HG03175 (cell line): ENCODE results near the gene RASGEF1B.
"Not testable (repeated sequence)": the region's sequence is repeated elsewhere in the genome, so short reads cannot be mapped to it uniquely, and the experiment has no call there.

Experiments used
- ATAC-seq: cut with Tn5 transposase; IDR thresholded peaks from one replicate; pipeline ENCODE4 v1.9.1; 2021; ENCODE audit warnings: mild to moderate bottlenecking, moderate library complexity; ENCODE audit not compliant: unreplicated experiment

The RASGEF1B gene

DNA sequence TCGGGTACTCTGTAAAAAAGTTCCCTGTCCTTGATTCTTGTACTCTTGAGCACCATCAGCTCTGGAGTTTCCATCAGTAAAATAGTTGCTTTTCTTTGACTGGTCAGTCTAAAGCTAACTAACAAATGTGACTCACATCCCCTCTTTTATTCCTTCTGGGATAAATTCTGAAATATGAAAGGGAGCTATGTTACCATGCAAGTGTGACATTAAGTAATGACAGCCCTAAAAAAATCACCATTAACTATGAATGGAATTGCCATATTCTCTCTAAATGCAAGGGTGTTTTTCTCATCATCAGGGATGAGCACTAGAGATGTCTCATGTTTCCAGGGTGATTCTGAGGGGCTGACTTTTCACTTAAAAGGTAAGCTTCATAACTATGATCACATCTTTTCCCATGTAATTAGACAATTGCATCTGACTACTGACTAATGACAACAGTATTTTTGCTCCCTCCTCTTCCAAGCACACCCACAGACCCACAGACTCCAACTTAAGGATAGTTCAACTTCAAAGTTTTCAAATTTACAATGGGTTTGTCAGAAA, 26.9 kb upstream of the RASGEF1B start:
- no peak for ATAC-seq

DNA sequence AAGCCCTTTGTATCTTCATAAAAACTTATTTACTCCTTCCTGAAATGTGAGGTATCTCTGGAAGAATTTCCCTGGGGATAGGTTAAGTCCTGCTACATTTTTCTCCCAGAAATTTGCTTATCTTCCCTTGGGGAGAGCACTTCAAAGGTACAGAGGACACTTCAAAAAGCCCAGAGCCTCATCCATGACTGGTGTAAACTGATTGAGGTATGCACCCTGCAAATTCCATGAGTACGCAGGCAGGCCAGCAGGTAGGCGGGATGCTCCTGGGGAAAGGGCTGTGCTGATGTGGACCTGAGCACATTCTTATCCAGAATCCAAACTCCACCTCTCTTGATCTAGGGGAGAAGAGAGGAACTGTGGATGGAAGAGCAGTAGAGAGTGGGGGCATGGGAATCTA, 26.3 kb upstream of the RASGEF1B start:
- ATAC-seq: no peak

DNA sequence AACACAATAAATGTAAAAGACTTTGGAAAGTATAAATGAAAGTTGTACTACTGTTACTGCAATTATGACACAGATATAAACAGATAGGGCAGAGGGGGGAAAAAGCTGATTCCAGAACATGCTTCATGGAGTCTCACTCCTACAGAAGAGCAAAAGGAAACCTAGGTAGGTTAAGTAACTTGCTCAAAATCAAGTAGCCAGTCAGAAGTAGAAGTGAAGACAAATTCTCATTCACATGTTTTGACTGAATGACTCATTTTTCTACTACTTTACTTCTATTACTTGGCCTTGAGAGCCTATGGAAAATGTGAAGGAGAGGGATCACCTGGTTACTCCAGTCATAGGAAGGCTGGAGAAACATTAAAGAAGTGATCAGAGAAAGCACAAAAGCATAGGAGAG, 23.6 kb upstream of the RASGEF1B start:
- no peak for ATAC-seq

DNA sequence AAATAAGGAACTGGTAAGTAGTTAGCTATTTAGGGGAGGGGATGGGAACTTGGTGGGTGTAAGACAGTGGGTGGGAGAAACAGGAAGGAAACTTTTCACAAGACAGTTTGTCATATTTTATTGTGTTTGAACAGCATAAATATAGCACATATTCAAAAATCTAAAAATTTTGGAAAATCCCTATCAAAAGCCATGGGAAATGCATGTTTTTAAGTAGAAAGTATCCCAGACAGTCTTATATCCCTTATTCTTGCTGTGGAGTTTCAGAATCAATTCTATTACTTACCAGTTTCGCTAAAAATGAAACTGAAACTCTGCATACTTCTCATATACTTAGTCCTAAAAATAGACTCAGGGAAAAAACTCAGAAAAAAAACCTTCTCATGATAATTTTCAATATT, 22.3 kb upstream of the RASGEF1B start:
- peak; percentile 78 for ATAC-seq

DNA sequence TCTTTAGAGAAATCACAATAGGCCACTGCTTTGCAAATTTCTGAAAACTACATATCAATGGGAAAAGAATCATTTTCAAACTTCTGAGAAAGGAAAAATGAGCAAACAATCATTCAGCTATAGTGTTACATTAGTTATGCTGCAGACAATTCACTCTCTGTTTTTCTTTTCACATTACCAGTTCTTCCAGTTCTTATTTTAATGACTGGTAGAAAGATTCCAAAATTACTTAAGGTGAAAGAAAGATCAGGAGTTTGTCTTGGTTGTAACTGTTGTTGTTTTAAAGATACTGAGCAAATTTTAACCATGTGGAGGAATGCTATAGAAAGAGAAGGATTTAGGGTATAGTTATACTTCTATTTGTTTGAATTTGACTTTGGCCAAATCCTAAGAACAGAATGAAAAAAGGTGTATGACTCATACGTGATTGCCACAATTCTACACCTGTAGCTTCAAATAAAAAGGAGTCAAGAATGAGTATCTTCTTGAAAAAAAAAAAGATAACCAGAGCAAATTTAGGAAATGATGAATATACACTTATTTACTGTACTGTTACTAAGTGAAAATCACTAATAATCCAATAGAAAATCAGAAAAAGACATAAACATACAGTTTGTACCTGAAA, 21.0 kb upstream of the RASGEF1B start:
- no peak for ATAC-seq

DNA sequence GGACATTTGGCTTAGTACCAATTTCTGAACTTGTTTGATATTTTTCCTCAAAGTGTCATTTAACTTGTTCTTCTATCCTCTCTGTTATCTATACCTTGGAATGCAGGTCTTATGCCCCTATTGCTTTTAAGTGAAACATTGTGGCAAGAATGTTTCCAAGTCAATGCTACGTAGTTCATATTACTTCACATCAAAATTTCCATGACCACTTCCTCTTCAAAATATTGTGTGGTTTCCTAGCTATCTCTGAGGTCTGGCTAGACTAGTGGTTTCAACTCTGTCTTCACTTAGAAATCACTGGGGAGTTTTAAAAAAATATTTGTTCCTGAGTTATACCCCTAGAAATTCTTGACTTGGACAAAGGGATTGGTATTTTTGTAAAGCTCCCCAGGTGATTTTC, 20.2 kb upstream of the RASGEF1B start:
- no peak for ATAC-seq

DNA sequence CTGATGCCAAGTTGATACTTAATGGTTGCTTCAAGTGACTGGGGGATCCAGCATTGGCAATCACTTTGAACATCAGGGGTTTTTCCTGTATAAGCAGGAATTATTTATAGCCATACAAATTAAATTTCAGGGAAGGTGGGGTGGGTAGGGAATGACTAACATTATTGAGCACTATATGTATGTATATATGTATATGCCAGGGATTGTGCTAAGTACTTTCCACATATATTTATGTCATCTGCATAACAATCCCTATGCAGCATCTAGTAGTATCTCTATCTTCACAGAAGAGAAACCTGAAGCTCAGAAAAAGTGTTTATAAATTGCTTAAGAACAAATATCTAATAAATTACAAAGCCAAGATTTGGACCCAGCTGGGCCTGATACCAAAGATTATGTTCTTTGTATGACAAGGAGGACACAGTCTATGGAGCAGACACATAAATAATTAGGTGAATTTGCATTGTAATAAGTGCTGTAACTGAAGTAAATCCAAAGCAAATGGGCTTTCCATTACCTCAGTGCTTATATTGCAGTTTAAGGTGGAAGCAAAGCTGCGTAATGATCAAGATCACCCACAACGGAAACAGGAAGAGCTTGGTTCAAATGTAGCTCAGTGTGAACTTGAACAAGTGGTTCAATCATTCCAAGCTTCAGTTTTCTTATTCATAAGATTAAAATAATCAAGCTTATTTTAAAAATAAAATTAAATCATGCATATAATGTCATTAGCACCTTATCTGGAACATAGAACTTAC, 18.9 kb upstream of the RASGEF1B start:
- ATAC-seq: no peak

DNA sequence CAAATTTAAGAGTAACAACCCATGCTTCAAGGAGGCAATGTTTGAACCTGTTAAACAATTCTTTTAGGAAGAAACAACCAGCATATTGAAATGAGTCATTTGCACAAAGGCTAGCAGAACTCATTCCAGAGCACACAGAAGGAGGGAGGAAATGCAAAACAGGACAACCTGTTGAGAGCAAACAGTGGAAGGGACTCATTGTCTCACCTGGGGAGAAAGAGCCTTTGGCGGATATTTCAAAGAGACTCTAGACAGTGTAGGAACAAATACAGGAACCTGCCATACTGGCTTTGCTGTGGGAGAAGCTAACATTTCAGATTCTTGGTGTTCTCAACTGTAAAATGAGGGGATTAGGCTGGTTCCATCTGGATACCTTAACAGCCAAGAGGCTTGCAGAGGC, 14.8 kb upstream of the RASGEF1B start:
- ATAC-seq: no peak

DNA sequence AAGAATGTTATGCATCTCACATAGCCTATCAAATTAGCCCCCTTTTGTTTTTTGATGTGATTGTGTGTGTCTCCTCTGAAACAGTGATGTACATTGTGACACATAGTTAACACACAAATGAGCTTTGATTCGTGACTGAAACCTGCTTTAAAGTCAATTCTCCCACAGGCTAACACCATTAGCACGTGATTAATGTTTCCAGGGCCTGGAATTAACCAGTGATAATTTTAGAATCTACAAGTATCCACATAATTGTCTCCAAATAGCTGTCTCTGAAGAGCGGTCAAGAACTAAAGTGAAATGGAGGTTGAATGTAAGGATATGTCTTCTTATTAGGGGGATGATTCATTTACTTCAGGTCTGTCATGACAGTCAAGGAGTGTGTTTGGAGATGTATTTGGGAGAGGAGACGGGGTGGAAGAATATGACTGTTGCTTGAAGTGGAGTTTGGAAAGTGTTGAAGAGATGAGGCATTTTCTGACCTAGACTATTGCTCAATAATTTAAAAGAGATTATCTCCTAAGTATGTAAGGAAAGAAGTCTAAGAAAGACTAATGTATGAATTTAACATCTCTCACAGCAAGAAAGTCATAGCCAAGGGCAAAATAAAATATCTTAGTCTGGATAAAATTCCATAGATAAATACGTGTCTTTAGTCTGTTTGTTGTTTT, 13.7 kb upstream of the RASGEF1B start:
- no peak for ATAC-seq

DNA sequence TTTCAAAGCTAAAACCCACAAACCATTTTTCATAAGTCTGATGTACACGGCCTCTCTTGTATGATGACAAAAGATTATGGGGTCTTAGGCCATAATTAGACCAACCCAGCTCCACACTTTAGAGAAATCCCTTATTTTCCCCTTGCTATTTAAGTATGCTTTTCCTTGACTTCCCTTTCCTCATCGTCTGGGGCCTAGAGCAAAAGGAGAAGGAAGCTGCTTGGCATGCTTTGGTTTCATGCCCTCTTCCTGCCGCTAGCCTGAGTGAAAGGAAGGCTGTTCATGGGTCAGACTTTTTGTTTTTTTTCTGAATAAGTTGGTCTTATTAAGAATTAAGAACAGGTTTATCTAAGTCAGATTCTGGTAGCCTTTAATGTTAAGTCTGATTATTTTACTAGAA, 10.6 kb upstream of the RASGEF1B start:
- no peak for ATAC-seq

DNA sequence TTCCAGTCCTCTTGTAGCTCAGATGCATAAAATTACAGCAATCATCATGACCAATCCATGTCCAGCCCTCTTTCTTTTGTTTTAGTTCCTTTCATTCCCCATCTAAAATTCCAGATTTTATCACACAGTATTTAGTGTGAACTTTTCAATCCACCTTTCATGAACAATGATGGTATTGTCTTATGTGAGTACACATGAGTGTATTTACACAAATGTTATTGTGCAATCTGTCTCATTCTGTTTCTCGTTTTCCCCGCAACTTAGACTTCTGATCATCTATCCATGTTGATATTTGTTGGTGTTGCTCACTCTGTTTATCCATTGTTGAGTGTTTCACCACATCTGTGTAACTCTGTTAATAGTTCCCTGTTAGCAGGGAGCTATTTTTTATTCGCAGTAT, 9.4 kb upstream of the RASGEF1B start:
- ATAC-seq: no peak

DNA sequence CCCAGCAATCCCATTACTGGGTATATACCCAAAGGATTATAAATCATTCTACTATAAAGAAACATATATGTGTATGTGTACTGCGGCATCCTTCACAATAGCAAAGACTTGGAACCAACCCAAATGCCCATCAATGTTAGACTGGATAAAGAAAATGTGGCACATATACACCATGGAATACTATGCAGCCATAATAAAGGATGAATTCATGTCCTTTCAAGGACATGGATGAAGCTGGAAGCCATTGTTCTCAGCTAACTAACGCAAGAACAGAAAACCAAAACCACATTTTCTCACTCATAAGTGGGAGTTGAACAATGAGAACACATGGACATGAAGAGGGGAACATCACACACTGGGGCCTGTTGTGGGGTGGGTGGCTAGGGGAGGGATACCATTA, 7.9 kb upstream of the RASGEF1B start:
- ATAC-seq: not testable (repeated sequence)

DNA sequence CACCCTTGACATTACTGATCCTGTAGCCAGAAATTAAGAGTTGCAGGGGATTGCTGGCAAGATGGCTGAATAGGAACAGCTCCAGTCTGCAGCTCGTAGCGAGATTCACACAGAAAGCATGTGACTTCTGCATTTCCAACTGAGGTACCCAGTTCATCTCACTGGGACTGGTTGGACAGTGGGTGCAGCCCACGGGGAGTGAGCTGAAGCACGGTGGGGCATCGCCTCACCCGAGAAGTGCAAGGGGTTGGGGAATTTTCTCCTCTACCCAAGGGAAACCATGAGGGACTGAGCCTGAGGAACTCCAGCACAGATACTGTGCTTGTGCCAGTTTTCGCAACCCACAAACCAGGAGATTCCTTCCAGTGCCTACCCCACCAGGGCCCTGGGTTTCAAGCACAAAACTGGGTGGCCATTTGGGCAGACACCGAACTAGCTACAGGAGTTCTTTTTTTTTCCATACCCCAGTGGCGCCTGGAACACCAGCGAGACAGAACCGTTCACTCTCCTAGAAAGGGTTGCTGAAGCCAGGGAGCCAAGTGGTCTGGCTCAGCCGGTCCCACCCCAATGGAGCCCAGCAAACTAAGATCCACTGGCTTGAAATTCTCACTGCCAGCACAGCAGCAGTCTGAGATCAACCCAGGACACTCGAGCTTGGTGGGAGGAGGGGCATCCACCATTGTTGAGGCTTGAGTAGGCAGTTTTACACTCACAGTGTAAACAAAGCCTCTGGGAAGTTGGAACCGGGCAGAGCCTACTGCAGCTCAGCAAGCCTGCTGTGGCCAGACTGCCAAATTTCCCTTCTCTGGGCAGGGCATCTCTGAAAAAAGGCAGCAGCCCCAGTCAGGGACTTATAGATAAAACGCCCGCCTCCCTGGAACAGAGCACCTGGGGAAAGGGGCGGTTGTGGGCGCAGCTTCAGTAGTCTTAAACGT, 1.9 kb upstream of the RASGEF1B start:
- not testable (repeated sequence) for ATAC-seq

DNA sequence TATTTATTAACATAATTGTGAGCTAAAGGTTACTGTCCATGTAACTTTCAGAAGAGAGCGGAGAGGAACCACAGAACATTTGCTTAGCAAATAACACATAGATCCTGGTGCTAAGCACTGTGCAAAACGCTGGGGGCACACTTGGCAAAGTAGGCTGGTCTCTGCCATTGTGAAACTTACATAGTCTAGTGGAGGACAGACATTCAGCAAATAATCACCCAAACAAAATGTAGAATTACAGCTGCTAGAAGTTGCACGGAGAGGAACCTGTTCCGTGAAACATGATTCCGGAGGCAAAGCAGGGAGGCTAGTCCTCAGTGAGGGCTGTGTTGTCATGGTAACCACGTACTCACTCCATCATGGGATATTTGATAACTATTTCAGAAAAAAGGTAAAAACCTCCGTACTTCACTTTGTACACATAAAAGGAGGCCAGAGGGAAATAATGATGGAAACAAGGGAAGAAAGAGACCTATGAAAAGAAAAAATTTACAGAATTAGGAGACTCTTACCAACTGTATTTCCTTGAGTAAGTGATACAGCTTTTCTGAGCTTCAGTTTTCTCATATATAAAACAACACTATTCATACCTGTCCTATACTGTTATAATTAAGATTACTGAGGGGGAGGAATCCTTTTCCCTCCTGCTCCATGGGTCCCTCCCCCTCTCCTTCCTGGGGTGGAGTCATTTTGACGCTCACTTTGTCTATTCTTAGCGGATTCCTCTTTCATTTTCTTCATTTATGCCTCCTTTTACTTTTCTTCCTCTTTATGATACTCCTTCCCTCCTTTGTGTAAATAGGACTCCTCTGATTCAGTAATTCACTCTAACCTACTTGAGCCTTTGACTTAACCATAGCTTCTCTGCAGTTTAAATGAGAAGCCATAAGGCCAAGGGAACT, 825 bp upstream of the RASGEF1B start:
- peak; percentile 58 for ATAC-seq

DNA sequence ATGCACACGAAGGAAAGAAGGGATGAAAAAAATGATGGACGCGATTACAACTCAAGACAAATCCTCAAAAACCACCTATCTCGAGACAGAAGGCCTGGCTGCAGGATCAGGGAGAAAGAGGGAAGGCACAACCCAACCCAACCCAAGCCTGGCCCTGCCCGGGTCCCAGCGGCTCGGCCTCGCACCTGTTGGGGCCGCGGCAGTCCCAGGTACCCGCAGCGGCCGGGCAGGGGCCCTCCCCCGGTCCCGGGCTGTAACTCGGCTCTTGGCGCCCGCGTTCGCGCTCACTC, 464 bp downstream of the RASGEF1B start:
- ATAC-seq: no peak

DNA sequence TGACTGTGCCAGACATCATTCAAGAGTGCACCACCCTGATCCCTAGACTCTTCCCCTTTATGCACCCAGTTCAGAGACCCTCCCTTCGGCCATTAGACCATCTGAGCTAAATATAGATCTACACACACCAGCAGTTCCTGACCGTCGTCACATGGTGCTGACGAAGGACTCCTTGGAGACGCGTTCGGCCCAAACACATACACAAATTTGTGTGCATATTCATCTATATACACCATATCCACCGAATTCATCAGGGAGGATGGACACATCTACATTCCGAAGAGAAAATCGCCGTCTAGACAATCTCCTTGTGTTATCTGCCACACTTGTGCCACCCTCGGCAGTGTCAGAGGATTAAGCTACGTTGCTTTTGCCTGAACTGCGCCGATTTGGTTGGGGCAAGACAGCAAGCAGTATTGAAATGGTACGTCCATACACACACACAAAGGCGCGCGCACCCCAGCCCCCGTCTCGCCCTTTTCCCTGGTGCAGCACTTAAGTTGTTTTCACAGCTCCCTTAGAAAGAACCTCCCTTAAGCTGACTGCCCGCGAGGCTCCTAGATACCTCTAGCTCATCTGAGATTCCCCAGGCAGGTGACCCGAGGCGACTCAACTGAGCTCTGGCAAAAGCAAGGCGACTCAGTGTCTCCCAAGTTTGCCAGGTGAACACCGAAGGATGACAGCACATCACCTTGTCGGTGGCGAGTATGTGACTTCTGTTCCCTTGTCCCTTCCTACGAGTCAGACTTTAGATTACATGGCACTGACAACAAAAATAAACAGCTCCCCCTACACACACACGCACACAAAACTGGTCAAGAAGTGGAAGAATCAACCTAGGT, 1.0 kb downstream of the RASGEF1B start:
- ATAC-seq: no peak

DNA sequence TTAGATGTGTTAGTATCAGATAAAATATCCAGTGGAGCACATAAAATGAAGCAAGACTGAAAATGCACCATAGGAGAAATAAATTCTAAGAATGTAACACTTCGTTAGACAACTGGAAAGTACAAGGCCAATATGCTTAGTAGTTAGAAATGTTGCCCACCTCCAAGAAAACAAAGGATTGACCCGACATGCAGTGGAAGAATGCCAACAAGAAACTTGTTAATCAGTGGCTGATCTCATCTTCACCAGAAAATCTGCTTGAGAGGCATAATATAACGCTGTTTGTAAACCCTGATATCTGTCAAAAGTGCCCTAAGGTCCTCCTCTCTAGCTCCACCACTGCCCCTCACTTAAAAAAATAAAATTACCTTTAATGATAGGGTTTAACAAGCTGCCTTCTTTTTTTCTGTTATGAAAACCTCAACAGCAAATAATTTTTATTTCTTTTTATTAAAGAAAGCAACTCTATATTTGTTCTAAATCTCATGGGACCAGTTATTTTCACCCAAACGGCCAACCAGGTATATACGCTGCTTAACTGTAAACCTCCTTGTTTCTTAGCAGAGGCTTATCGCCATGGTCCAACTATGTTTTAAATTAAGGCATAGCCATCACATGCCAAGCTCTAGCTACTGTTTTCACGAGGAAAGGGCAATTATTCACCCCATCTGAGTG, 1.8 kb downstream of the RASGEF1B start:
- ATAC-seq: no peak

DNA sequence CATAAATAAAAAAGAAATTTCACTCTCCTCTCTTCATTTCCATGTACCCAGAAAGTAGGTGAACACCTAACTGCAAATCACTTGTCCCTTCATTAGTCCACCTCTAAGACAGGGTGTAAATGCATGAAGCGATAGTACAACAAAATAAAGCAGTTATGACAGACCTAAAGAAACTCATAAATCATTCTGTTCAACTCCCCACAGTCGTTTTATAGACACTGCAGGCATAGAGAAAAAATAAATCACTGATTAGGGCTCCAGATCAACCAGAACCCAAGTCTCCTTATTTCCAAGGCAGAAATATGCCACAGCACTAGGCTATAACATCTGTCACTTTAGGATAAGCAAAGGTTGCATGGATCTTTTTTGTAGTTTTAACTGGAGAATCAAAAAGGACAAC, 3.0 kb downstream of the RASGEF1B start:
- ATAC-seq: no peak

DNA sequence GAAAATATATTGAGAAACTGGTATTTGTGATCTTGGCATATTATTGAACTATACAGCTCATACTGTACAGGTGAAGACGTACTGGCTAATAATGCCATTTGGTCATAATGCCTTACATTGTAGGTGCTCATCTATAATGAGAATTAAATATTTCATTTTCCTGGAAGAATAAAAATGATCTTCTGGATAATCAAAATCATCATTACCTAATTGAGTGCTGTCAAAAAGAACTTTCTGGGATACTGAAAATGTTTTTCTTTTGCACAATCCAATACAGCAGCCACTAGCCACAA, 4.1 kb downstream of the RASGEF1B start:
- ATAC-seq: no peak
